ENCODE data around the gene SOCS3.

DNA sequence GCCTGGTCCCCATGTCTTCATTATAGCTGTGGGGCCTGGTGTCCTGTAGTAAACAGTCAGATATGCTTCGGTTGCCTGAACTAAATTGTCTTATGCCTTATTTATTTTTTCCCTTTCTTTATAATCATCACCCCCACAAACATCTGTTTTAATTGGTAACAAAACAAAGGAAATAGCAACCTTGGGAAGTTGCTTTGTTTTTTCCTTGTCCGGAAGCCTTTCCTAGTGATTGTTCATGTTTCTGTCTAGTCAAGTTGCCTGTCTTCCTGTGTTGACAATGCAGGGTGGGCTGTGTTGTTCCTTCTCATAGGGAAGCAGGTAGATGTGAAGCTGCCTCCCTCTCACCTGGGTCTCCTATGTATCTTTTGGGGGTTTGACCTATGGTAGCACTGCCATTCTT, 35.3 kb upstream of the SOCS3 start:
- no peak for TF ChIP-seq CTCF (IDR thresholded peaks at IDR 0.05)
- TF ChIP-seq POLR2A (IDR thresholded peaks at IDR 0.05) = no peak

Data from Peyer's patch (tissue), 4 donors.